A549 (cell line): ENCODE results near the gene WASF2. TPM values are rescaled to one million over a fixed set of nuclear protein-coding genes. Genes with fewer than 3 reads are reported as not detected.

Experiments
- ATAC-seq, 2 experiments: fragments of 200-7000 bp in 1 of 2; fragments of >200 bp in 1 of 2; cut with Nextera tagmentation in 1 of 2; cut with Tn5 transposase in 1 of 2; 3 replicates each; pipeline versions ENCODE4 v1.8.0 to v1.9.1; 2018 to 2020; ENCODE audit warnings: mild to moderate bottlenecking in 1 of 2, moderate library complexity in 1 of 2
- CTCF ChIA-PET: fragments of 300-600 bp; sonication (Branson Sonifier 250); formaldehyde crosslinking; extraction: SDS; loops from one replicate; lab custom pipeline; 2021; ENCODE audit warnings: antibody characterized with exemption, inconsistent platforms; lab: Yijun Ruan, JAX
- POLR2A ChIA-PET: fragments of 350-600 bp; formaldehyde crosslinking; extraction: SDS; loops from one replicate; lab custom pipeline; 2021; ENCODE audit warnings: antibody characterized with exemption, inconsistent platforms; lab: Yijun Ruan, JAX
- DNase-seq, 2 experiments: peaks; one replicate each; pipeline versions ENCODE4 v3.0.0 to v3.0.0-alpha.2; 2011 to 2016; ENCODE audit warnings: low read depth in 1 of 2, low spot score in 1 of 2
- FAIRE-seq: peaks from 2 replicates; lab custom pipeline; 2011; peaks lifted over from hg19 to GRCh38; lab: Jason Lieb, UNC
- H3K27ac ChIP-seq, 2 experiments: fragments of >200 bp; sonication (Bioruptor Twin); formaldehyde crosslinking; 3 replicates each; pipeline ENCODE4 v1.5.1; 2016 to 2017
- H3K4me1 ChIP-seq: fragments of >200 bp; sonication (Bioruptor Twin); formaldehyde crosslinking; 3 replicates; pipeline ENCODE4 v1.6.1; 2016
- H3K4me2 ChIP-seq: fragments of >200 bp; sonication (Bioruptor Twin); formaldehyde crosslinking; 3 replicates; pipeline ENCODE4 v1.6.1; 2016
- H3K4me3 ChIP-seq: fragments of >200 bp; sonication (Bioruptor Twin); formaldehyde crosslinking; 3 replicates; pipeline ENCODE4 v1.5.1; 2016
- H3K9me3 ChIP-seq: fragments of >200 bp; sonication (Bioruptor Twin); formaldehyde crosslinking; 3 replicates; pipeline ENCODE4 v1.6.1; 2016
- BHLHE40 ChIP-seq: IDR thresholded peaks from 2 replicates; pipeline ENCODE4 v1.6.1; 2012; ENCODE audit warnings: low read depth, low read length, inconsistent platforms
- CBX2 ChIP-seq: fragments of 200-600 bp; sonication (generic); IDR thresholded peaks from 2 replicates; pipeline ENCODE4 v1.6.1; 2016; ENCODE audit warnings: low read depth, mild to moderate bottlenecking, borderline replicate concordance
- CHD2 ChIP-seq: fragments of 150-350 bp; IDR thresholded peaks from 2 replicates; pipeline ENCODE4 v1.6.1; 2014; ENCODE audit warnings: low read length; ENCODE audit not compliant: partially characterized antibody
- CHD4 ChIP-seq: fragments of 200-600 bp; sonication (generic); IDR thresholded peaks from 2 replicates; pipeline ENCODE4 v1.6.1; 2016; ENCODE audit warnings: antibody characterized with exemption, mild to moderate bottlenecking, borderline replicate concordance
- EHF ChIP-seq: fragments of 250-450 bp; sonication (Bioruptor Pico); IDR thresholded peaks from 2 replicates; pipeline ENCODE4 v1.5.0; 2020; ENCODE audit warnings: mild to moderate bottlenecking
- EHMT2 ChIP-seq: fragments of 200-600 bp; sonication (generic); IDR thresholded peaks from 2 replicates; pipeline ENCODE4 v1.6.1; 2016; ENCODE audit warnings: antibody characterized with exemption, low read depth, mild to moderate bottlenecking, moderate library complexity
- ESRRA ChIP-seq: fragments of 150-350 bp; IDR thresholded peaks from 2 replicates; pipeline ENCODE4 v1.6.1; 2014; ENCODE audit warnings: mild to moderate bottlenecking, low read length, borderline replicate concordance
- HDAC2 ChIP-seq: fragments of 200-600 bp; sonication (generic); IDR thresholded peaks from 2 replicates; pipeline ENCODE4 v1.6.1; 2016
- HOXA7 ChIP-seq: fragments of 250-450 bp; sonication (Bioruptor Pico); IDR thresholded peaks from 2 replicates; pipeline ENCODE4 v1.5.0; 2020; ENCODE audit warnings: mild to moderate bottlenecking, moderate library complexity
- HOXB13 ChIP-seq: fragments of 250-450 bp; sonication (Bioruptor Pico); IDR thresholded peaks from 2 replicates; pipeline ENCODE4 v1.5.0; 2020; ENCODE audit warnings: low read depth, mild to moderate bottlenecking, moderate library complexity
- JUNB ChIP-seq: fragments of >200 bp; sonication (Bioruptor Twin); formaldehyde crosslinking; IDR thresholded peaks from 2 replicates; pipeline ENCODE4 v1.6.1; 2016
- KDM5A ChIP-seq: fragments of 200-600 bp; sonication (generic); IDR thresholded peaks from 2 replicates; pipeline ENCODE4 v1.6.1; 2016; ENCODE audit warnings: antibody characterized with exemption, mild to moderate bottlenecking
- MAFK ChIP-seq: fragments of 450-650 bp; IDR thresholded peaks from 2 replicates; pipeline ENCODE4 v1.6.1; 2014; ENCODE audit not compliant: partially characterized antibody
- MYC ChIP-seq: IDR thresholded peaks from 2 replicates; pipeline ENCODE4 v1.6.1; 2012; ENCODE audit warnings: mild to moderate bottlenecking, inconsistent platforms, low read length, improper control_type of control experiment, borderline replicate concordance
- POLR2A ChIP-seq: IDR thresholded peaks from 2 replicates; pipeline ENCODE4 v1.6.1; 2012; ENCODE audit warnings: mild to moderate bottlenecking, low read length
- RARB ChIP-seq: fragments of 250-450 bp; sonication (Bioruptor Pico); IDR thresholded peaks from 2 replicates; pipeline ENCODE4 v1.8.0; 2021; ENCODE audit warnings: mild to moderate bottlenecking, moderate library complexity
- RNF2 ChIP-seq: fragments of 200-600 bp; sonication (generic); IDR thresholded peaks from 2 replicates; pipeline ENCODE4 v1.6.1; 2016; ENCODE audit warnings: low read depth, mild to moderate bottlenecking, antibody characterized with exemption, moderate library complexity, borderline replicate concordance
- SMC3 ChIP-seq: fragments of >200 bp; sonication (Bioruptor Twin); formaldehyde crosslinking; IDR thresholded peaks from 3 replicates; pipeline ENCODE4 v1.6.1; 2018; ENCODE audit warnings: inconsistent platforms
- TP53 ChIP-seq: fragments of 250-450 bp; sonication (Bioruptor Pico); IDR thresholded peaks from 2 replicates; pipeline ENCODE4 v1.5.0; 2021; ENCODE audit warnings: mild to moderate bottlenecking, moderate library complexity
- ZC3H11A ChIP-seq: fragments of 450-650 bp; IDR thresholded peaks from 2 replicates; pipeline ENCODE4 v1.6.1; 2014; ENCODE audit warnings: antibody characterized with exemption, mild to moderate bottlenecking
- ZSCAN20 ChIP-seq: fragments of 250-450 bp; sonication (Bioruptor Pico); IDR thresholded peaks from 2 replicates; pipeline ENCODE4 v1.8.0; 2022; ENCODE audit warnings: mild to moderate bottlenecking, moderate library complexity
- WGBS: methylation state at CpG from one replicate; pipeline ENCODE4 v1.1.6; 2017; ENCODE audit errors: missing lambda C conversion rate; 5-methylcytosine and 5-hydroxymethylcytosine counted together
- polyA plus RNA-seq, 4 experiments: library from polyadenylated mRNA; depleted of rRNA in 3 of 4; stranded (reverse); fragments of >200 nt; fragmentation: RNase III in 1 of 4; extraction: RNeasy Plus Mini Kit Qiagen cat#74134 plus additional on column Dnase treatment in 1 of 4; gene quantifications; 2 replicates in 3 of 4; 3 replicates in 1 of 4; pipeline ENCODE4 v1.2.3, GENCODE V29; 2011 to 2017
- TF ChIP-seq, protein P1 (sequence below): IDR thresholded peaks from 2 replicates; pipeline ENCODE4 v1.6.1; 2012; ENCODE audit warnings: low read depth, borderline replicate concordance
- TF ChIP-seq, protein P2 (sequence below): fragments of >200 bp; sonication (Bioruptor Twin); formaldehyde crosslinking; IDR thresholded peaks from 3 replicates; pipeline ENCODE4 v1.5.1; 2016
- TF ChIP-seq, protein P3 (sequence below): IDR thresholded peaks from 2 replicates; pipeline ENCODE4 v1.6.1; 2012
- TF ChIP-seq, protein P4 (sequence below): fragments of 450-650 bp; IDR thresholded peaks from 2 replicates; pipeline ENCODE4 v1.6.1; 2014; ENCODE audit warnings: antibody characterized with exemption
- TF ChIP-seq, protein P5 (sequence below): fragments of 200-600 bp; sonication (generic); IDR thresholded peaks from 2 replicates; pipeline ENCODE4 v1.6.1; 2016; ENCODE audit warnings: antibody characterized with exemption, mild to moderate bottlenecking, moderate library complexity
- TF ChIP-seq, protein P6 (sequence below): fragments of 250-450 bp; sonication (Bioruptor Pico); IDR thresholded peaks from 2 replicates; pipeline ENCODE4 v1.5.0; 2021; ENCODE audit warnings: mild to moderate bottlenecking, moderate library complexity, borderline replicate concordance

Gene WASF2
- polyA plus RNA-seq, 2 of the 4 experiments (the other 2 are of a cell fraction) = 22.7 to 44.9 TPM

DNA sequence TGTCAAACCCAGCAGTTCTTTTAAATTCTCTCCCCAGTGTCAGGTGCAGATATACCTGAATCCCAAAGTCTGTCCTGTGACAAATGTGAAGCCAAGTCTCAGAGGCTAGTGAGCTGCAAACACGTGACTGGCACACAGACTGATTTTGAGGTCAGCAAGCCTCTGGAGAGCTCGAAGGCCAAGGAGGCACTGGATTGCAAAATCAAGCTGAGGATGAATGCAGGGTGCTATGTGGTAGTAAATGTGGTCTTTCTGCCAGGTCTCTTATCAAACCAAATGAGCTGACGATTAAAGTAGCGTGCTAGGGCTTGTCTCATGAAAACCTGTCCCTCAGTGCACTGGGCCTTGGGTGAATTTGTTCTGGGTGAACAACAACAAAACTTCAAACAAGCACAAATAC lies 77.0 kb downstream of the WASF2 start (continued):
- TF ChIP-seq, protein P1, sequence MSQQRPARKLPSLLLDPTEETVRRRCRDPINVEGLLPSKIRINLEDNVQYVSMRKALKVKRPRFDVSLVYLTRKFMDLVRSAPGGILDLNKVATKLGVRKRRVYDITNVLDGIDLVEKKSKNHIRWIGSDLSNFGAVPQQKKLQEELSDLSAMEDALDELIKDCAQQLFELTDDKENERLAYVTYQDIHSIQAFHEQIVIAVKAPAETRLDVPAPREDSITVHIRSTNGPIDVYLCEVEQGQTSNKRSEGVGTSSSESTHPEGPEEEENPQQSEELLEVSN = no peak
- TF ChIP-seq, protein P2, sequence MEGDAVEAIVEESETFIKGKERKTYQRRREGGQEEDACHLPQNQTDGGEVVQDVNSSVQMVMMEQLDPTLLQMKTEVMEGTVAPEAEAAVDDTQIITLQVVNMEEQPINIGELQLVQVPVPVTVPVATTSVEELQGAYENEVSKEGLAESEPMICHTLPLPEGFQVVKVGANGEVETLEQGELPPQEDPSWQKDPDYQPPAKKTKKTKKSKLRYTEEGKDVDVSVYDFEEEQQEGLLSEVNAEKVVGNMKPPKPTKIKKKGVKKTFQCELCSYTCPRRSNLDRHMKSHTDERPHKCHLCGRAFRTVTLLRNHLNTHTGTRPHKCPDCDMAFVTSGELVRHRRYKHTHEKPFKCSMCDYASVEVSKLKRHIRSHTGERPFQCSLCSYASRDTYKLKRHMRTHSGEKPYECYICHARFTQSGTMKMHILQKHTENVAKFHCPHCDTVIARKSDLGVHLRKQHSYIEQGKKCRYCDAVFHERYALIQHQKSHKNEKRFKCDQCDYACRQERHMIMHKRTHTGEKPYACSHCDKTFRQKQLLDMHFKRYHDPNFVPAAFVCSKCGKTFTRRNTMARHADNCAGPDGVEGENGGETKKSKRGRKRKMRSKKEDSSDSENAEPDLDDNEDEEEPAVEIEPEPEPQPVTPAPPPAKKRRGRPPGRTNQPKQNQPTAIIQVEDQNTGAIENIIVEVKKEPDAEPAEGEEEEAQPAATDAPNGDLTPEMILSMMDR = no peak
- TF ChIP-seq ESRRA (no peak), HDAC2 (no peak), JUNB (no peak), RNF2 (no peak), HOXA7 (CRISPR knock-in tag) (no peak)
- TF ChIP-seq, protein P3, sequence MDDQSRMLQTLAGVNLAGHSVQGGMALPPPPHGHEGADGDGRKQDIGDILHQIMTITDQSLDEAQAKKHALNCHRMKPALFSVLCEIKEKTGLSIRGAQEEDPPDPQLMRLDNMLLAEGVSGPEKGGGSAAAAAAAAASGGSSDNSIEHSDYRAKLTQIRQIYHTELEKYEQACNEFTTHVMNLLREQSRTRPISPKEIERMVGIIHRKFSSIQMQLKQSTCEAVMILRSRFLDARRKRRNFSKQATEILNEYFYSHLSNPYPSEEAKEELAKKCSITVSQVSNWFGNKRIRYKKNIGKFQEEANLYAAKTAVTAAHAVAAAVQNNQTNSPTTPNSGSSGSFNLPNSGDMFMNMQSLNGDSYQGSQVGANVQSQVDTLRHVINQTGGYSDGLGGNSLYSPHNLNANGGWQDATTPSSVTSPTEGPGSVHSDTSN = no peak

DNA sequence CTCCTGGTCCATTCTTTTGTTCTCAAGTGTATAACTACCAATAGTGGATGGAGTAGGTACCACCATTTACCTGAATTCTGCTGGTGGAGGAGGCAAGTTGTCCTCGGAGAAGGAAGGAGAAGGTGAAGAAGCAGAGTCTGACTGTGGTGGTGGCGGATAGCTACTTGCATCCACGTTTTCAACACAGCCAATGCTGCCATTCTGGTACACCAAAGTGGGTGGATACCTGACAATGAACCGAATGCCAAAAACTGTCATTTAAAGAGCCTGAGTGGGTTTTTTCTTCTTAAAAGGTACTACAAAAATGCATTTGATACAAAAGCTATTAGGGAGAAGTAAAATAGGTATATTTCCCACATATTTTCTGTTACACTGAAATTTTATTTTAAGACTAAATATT lies 77.5 kb downstream of the WASF2 start:
- no peak for FAIRE-seq
- POLR2A ChIA-PET = no interaction called here
- Histone ChIP-seq H3K4me3 (no peak overlapping the region), H3K4me2 (no peak overlapping the region), H3K4me1 (no peaks in the 10 kb centered on the region), H3K9me3 (no peaks in the 10 kb centered on the region), H3K27ac (no peak overlapping the region)
- WGBS = 88% methylated on average over 4 of the region's 4 CpGs
- TF ChIP-seq EHMT2 = no peak
- no peak for TF ChIP-seq MAFK
- no peak for TF ChIP-seq CBX2
- TF ChIP-seq EHF (CRISPR knock-in tag) = no peak
- no peak for TF ChIP-seq KDM5A
- no peak for TF ChIP-seq ESRRA
- TF ChIP-seq, protein P4, sequence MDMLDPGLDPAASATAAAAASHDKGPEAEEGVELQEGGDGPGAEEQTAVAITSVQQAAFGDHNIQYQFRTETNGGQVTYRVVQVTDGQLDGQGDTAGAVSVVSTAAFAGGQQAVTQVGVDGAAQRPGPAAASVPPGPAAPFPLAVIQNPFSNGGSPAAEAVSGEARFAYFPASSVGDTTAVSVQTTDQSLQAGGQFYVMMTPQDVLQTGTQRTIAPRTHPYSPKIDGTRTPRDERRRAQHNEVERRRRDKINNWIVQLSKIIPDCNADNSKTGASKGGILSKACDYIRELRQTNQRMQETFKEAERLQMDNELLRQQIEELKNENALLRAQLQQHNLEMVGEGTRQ = no peak
- no peak for TF ChIP-seq ZSCAN20 (CRISPR knock-in tag)
- TF ChIP-seq SMC3 = no peak
- no peak for TF ChIP-seq RNF2
- no peak for TF ChIP-seq BHLHE40
- no peak for TF ChIP-seq HOXB13
- CTCF ChIA-PET = interaction anchor here (1.1 to 7.9 kb wide), 4 partner anchors 16 to 193 kb away, joined by 3 to 66 read pairs (median 17); partner anchors contain the start of gene AHDC1
- no peak for ATAC-seq
- DNase-seq = no peak

DNA sequence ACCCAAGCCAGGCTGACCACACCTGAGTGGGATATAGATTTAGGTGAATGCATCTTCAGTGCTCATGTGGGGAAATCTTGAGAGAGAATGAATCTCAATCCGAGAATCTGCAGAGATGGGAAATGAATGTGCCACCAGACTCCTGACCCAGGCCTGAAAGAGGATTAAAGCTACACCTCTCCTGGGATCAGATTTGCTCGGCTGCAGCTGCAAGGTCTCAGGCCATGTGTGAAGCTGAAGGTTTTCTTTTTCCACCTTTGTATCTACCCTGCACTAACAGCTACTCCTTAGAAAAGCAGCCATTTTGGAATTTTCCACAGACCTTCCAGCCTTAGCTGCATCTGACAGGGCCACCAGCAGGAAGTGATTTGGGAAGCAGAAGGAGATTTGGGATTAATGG lies 79.3 kb downstream of the WASF2 start:
- TF ChIP-seq CHD2 (no peak), ZC3H11A (no peak), RARB (CRISPR knock-in tag) (no peak), POLR2A (no peak), TP53 (no peak), EHMT2 (no peak), MAFK (no peak), CHD4 (no peak), MYC (no peak)
- TF ChIP-seq, protein P5, sequence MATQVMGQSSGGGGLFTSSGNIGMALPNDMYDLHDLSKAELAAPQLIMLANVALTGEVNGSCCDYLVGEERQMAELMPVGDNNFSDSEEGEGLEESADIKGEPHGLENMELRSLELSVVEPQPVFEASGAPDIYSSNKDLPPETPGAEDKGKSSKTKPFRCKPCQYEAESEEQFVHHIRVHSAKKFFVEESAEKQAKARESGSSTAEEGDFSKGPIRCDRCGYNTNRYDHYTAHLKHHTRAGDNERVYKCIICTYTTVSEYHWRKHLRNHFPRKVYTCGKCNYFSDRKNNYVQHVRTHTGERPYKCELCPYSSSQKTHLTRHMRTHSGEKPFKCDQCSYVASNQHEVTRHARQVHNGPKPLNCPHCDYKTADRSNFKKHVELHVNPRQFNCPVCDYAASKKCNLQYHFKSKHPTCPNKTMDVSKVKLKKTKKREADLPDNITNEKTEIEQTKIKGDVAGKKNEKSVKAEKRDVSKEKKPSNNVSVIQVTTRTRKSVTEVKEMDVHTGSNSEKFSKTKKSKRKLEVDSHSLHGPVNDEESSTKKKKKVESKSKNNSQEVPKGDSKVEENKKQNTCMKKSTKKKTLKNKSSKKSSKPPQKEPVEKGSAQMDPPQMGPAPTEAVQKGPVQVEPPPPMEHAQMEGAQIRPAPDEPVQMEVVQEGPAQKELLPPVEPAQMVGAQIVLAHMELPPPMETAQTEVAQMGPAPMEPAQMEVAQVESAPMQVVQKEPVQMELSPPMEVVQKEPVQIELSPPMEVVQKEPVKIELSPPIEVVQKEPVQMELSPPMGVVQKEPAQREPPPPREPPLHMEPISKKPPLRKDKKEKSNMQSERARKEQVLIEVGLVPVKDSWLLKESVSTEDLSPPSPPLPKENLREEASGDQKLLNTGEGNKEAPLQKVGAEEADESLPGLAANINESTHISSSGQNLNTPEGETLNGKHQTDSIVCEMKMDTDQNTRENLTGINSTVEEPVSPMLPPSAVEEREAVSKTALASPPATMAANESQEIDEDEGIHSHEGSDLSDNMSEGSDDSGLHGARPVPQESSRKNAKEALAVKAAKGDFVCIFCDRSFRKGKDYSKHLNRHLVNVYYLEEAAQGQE = no peak
- TF ChIP-seq, protein P6, sequence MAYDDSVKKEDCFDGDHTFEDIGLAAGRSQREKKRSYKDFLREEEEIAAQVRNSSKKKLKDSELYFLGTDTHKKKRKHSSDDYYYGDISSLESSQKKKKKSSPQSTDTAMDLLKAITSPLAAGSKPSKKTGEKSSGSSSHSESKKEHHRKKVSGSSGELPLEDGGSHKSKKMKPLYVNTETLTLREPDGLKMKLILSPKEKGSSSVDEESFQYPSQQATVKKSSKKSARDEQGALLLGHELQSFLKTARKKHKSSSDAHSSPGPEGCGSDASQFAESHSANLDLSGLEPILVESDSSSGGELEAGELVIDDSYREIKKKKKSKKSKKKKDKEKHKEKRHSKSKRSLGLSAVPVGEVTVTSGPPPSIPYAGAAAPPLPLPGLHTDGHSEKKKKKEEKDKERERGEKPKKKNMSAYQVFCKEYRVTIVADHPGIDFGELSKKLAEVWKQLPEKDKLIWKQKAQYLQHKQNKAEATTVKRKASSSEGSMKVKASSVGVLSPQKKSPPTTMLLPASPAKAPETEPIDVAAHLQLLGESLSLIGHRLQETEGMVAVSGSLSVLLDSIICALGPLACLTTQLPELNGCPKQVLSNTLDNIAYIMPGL (CRISPR knock-in tag) = no peak
- Histone ChIP-seq H3K27ac (no peak overlapping the region), H3K4me1 (no peaks in the 10 kb centered on the region), H3K4me3 (no peak overlapping the region), H3K9me3 (no peaks in the 10 kb centered on the region), H3K4me2 (no peak overlapping the region)
- ATAC-seq (no peak), FAIRE-seq (no peak), DNase-seq (no peak)
- CTCF ChIA-PET = interaction anchor here (1.1 to 7.9 kb wide), 6 partner anchors 15 to 195 kb away, joined by 3 to 66 read pairs (median 5); partner anchors contain the start of genes AHDC1 and GPR3
- WGBS = 100% methylated on average over 2 of the region's 2 CpGs
- POLR2A ChIA-PET = interaction anchor here (0.5 kb wide), 1 partner anchor 46 kb away, joined by 3 read pairs; no protein-coding TSS in a partner anchor
